K562 (cell line): ENCODE measurements around the gene RNF223. TPM values are rescaled to one million over a fixed set of nuclear protein-coding genes. Genes with fewer than 3 reads are reported as not detected.
A peak's percentile ranks its signal among the peaks of the same experiment; 100 is the strongest.

Experiments used
- C11orf30 ChIP-seq: fragments of 450-650 bp; IDR thresholded peaks from 2 replicates; pipeline ENCODE4 v1.6.1; 2016; ENCODE audit warnings: low read depth, mild to moderate bottlenecking
- CBFB ChIP-seq: sonication (generic); formaldehyde crosslinking; IDR thresholded peaks from 2 replicates; pipeline ENCODE4 v1.4.0; 2020; ENCODE audit warnings: mild to moderate bottlenecking, missing genetic modification reagents
- CREBBP ChIP-seq: IDR thresholded peaks from one replicate; pipeline ENCODE4 v1.6.1; 2012; ENCODE audit warnings: low read depth, mild to moderate bottlenecking, control low read depth, inconsistent platforms, low read length
- ELF1 ChIP-seq: fragments of 200-800 bp; sonication (Bioruptor generic); IDR thresholded peaks from 2 replicates; pipeline ENCODE4 v1.6.1; 2016; ENCODE audit warnings: missing genetic modification characterization, missing compliant biosample characterization
- GABPA ChIP-seq: fragments of 200-800 bp; sonication (Bioruptor generic); conservative IDR thresholded peaks from 2 replicates; pipeline ENCODE4 v1.6.1; 2016; ENCODE audit warnings: low read depth, missing genetic modification characterization, missing compliant biosample characterization
- HLTF ChIP-seq: fragments of 450-650 bp; IDR thresholded peaks from 2 replicates; pipeline ENCODE4 v1.6.1; 2016
- MAFK ChIP-seq: IDR thresholded peaks from 2 replicates; pipeline ENCODE4 v1.6.1; 2011; ENCODE audit warnings: low read length, improper control_type of control experiment
- PHF8 ChIP-seq: fragments of 200-600 bp; sonication (generic); IDR thresholded peaks from 2 replicates; pipeline ENCODE4 v1.6.1; 2012; ENCODE audit warnings: mixed run types, mild to moderate bottlenecking, inconsistent platforms, low read length, moderate library complexity, borderline replicate concordance
- PURB ChIP-seq: sonication (generic); formaldehyde crosslinking; IDR thresholded peaks from 2 replicates; pipeline ENCODE4 v1.9.0; 2021; ENCODE audit warnings: low read depth, mild to moderate bottlenecking, missing genetic modification reagents
- RBM22 ChIP-seq: fragments of 200-400 bp; formaldehyde crosslinking; IDR thresholded peaks from 2 replicates; pipeline ENCODE4 v1.6.1; 2018; ENCODE audit warnings: low read length, low read depth; ENCODE audit not compliant: poor library complexity, severe bottlenecking
- SIN3A ChIP-seq, 2 experiments: fragments of 150-350 bp in 1 of 2; IDR thresholded peaks; 2 replicates each; pipeline ENCODE4 v1.6.1; 2011 to 2016; ENCODE audit warnings: borderline replicate concordance in 2 of 2, low read depth in 2 of 2, low read length in 2 of 2, mild to moderate bottlenecking in 2 of 2, moderate library complexity in 2 of 2; ENCODE audit not compliant: control insufficient read depth in 1 of 2
- YBX1 ChIP-seq: fragments of 450-650 bp; IDR thresholded peaks from 2 replicates; pipeline ENCODE4 v1.7.1; 2016; ENCODE audit warnings: mild to moderate bottlenecking
- ZBTB7A ChIP-seq: IDR thresholded peaks from 2 replicates; pipeline ENCODE4 v1.6.1; 2011; ENCODE audit warnings: low read depth, mild to moderate bottlenecking, low read length, moderate library complexity, borderline replicate concordance; ENCODE audit not compliant: control insufficient read depth
- ZNF133 ChIP-seq: fragments of 250-450 bp; sonication (Bioruptor Pico); IDR thresholded peaks from 2 replicates; pipeline ENCODE4 v1.4.0; 2020; ENCODE audit warnings: mild to moderate bottlenecking
- ZNF24 ChIP-seq: fragments of 450-650 bp; IDR thresholded peaks from 2 replicates; pipeline ENCODE4 v1.6.1; 2016
- polyA plus RNA-seq, 8 experiments: library from polyadenylated mRNA; depleted of rRNA in 4 of 8; stranded (reverse) in 5 of 8; unstranded in 3 of 8; fragments of >200 nt; fragmentation: Nextera tagmentation in 2 of 8; fragmentation: Illumina TruSeq in 1 of 8; extraction: Ambion mirVana in 2 of 8; extraction: Trizol in 1 of 8; gene quantifications; 2 replicates each; pipeline versions ENCODE4 v1.2.1 to v1.2.3, GENCODE V29; 2011 to 2014; ENCODE audit warnings: inconsistent platforms in 1 of 8, missing spikeins in 1 of 8
- total RNA-seq, 7 experiments: library from RNA; depleted of rRNA in 6 of 7; stranded (reverse); fragments of >200 nt in 6 of 7; fragmentation: Illumina TruSeq in 2 of 7; extraction: Trizol in 2 of 7; gene quantifications; 2 replicates each; pipeline versions ENCODE4 v1.2.1 to v1.2.3, GENCODE V29; 2011 to 2021; ENCODE audit warnings: low replicate concordance in 1 of 7
- TF ChIP-seq, protein P1 (sequence below): fragments of 250-450 bp; sonication (Bioruptor Pico); IDR thresholded peaks from 2 replicates; pipeline ENCODE4 v1.4.0; 2020; ENCODE audit warnings: mild to moderate bottlenecking, moderate library complexity
- TF ChIP-seq, protein P2 (sequence below): sonication (generic); formaldehyde crosslinking; IDR thresholded peaks from 2 replicates; pipeline ENCODE4 v1.9.0; 2022; ENCODE audit warnings: mild to moderate bottlenecking, missing genetic modification reagents
- TF ChIP-seq, protein P3 (sequence below), 3 experiments: fragments of 200-800 bp in 1 of 3; fragments of 250-450 bp in 1 of 3; fragments of 450-650 bp in 1 of 3; sonication (Bioruptor Pico) in 1 of 3; sonication (Bioruptor generic) in 1 of 3; formaldehyde crosslinking in 1 of 3; IDR thresholded peaks; 2 replicates each; pipeline versions ENCODE4 v1.6.1 to v1.8.0; 2016 to 2022; ENCODE audit warnings: mild to moderate bottlenecking in 2 of 3, missing genetic modification characterization in 2 of 3, missing compliant biosample characterization in 1 of 3, moderate library complexity in 1 of 3
- TF ChIP-seq, protein P4 (sequence below): fragments of 450-650 bp; IDR thresholded peaks from 2 replicates; pipeline ENCODE4 v1.6.1; 2016; ENCODE audit warnings: borderline replicate concordance

The RNF223 gene
- total and polyA plus RNA-seq, 9 of the 15 experiments (the other 6 are each of a cell fraction or from before 2014, with no cell fraction given): 0.04 to 0.32 TPM; not detected in 7

DNA sequence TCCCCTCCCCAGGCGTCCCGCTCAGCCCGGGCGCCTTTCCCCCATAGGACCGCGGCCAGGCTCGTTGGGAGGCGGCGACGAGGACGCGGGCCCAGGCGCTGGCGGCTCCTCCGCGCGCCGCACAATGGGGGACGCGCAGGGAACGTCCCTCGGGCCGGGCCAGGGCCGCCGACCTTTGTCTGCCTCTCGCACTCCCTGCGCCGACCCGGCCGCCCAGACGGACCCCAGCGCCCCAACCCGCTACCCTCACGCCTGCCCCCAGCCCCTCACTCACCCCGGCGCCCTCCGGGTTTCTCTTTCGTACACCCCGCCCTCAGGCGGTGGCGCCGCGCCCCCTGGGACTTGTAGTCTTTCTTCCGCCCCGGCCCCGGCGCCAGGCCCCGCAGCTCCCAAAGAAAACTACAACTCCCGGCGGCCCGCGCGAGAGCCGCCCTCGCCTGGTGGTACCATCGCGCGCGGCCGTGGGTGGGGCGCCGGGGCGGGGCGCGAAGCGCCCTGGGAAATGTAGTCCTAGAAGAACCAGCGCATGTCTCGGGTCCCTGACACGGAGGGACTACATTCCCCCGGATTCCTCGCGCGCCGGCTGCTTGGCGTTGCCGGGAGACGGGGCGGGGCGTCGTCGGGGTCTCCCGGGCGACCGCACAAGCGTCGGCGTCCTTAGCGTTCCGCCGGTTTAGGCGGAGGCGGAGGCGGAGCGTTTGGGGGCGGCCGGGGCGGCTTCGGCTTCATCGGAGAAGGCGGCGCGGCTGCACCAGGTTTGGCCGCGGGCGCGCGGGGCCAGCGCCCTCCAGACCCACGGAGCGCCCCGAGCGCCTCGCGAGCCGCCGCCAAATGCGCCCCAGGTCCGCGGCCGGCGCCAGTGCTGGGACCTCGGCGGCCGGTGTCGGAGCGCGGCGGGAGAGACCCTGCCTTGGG, 41.9 kb upstream of the RNF223 start, which contains the start of gene C1orf159 (continued):
- TF ChIP-seq ZNF24 (peak; percentile 77), ELF1 (tag) (peak; percentile 42; the same call in 1 of the 2 replicates), ZNF133 (0 out of 2 replicates have a peak, but pooled peaks have one; percentile 77), SIN3A (IDR thresholded peaks at IDR 0.05; ENCODE audit: borderline replicate concordance in 2 of 2, control insufficient read depth in 1 of 2, low read depth in 2 of 2, low read length in 2 of 2) (peak; percentile 98 to 99), CREBBP (no peak), HLTF (no peak), PURB (CRISPR knock-in tag) (no peak), GABPA (tag) (peak; percentile 83), MAFK (0 out of 2 replicates have a peak, but pooled peaks have one; percentile 30), CBFB (CRISPR knock-in tag) (no peak), RBM22 (peak; percentile 100), ZBTB7A (peak; percentile 93), PHF8 (peak; percentile 61; the same call in 1 of the 2 replicates), C11orf30 (no peak), YBX1 (no peak)
- TF ChIP-seq, protein P1, sequence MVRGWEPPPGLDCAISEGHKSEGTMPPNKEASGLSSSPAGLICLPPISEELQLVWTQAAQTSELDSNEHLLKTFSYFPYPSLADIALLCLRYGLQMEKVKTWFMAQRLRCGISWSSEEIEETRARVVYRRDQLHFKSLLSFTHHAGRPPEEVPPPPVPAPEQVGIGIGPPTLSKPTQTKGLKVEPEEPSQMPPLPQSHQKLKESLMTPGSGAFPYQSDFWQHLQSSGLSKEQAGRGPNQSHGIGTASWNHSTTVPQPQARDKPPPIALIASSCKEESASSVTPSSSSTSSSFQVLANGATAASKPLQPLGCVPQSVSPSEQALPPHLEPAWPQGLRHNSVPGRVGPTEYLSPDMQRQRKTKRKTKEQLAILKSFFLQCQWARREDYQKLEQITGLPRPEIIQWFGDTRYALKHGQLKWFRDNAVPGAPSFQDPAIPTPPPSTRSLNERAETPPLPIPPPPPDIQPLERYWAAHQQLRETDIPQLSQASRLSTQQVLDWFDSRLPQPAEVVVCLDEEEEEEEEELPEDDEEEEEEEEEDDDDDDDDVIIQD (CRISPR knock-in tag): 0 out of 2 replicates have a peak, but pooled peaks have one; percentile 59
- TF ChIP-seq, protein P2, sequence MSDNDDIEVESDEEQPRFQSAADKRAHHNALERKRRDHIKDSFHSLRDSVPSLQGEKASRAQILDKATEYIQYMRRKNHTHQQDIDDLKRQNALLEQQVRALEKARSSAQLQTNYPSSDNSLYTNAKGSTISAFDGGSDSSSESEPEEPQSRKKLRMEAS (CRISPR knock-in tag): peak; percentile 78
- TF ChIP-seq, protein P3, sequence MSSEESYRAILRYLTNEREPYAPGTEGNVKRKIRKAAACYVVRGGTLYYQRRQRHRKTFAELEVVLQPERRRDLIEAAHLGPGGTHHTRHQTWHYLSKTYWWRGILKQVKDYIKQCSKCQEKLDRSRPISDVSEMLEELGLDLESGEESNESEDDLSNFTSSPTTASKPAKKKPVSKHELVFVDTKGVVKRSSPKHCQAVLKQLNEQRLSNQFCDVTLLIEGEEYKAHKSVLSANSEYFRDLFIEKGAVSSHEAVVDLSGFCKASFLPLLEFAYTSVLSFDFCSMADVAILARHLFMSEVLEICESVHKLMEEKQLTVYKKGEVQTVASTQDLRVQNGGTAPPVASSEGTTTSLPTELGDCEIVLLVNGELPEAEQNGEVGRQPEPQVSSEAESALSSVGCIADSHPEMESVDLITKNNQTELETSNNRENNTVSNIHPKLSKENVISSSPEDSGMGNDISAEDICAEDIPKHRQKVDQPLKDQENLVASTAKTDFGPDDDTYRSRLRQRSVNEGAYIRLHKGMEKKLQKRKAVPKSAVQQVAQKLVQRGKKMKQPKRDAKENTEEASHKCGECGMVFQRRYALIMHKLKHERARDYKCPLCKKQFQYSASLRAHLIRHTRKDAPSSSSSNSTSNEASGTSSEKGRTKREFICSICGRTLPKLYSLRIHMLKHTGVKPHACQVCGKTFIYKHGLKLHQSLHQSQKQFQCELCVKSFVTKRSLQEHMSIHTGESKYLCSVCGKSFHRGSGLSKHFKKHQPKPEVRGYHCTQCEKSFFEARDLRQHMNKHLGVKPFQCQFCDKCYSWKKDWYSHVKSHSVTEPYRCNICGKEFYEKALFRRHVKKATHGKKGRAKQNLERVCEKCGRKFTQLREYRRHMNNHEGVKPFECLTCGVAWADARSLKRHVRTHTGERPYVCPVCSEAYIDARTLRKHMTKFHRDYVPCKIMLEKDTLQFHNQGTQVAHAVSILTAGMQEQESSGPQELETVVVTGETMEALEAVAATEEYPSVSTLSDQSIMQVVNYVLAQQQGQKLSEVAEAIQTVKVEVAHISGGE (CRISPR knock-in tag; IDR thresholded peaks at IDR 0.05): peak in 2 of 3 experiments; percentile 52 to 94; a peak in 3 of 6 replicates
- TF ChIP-seq, protein P4, sequence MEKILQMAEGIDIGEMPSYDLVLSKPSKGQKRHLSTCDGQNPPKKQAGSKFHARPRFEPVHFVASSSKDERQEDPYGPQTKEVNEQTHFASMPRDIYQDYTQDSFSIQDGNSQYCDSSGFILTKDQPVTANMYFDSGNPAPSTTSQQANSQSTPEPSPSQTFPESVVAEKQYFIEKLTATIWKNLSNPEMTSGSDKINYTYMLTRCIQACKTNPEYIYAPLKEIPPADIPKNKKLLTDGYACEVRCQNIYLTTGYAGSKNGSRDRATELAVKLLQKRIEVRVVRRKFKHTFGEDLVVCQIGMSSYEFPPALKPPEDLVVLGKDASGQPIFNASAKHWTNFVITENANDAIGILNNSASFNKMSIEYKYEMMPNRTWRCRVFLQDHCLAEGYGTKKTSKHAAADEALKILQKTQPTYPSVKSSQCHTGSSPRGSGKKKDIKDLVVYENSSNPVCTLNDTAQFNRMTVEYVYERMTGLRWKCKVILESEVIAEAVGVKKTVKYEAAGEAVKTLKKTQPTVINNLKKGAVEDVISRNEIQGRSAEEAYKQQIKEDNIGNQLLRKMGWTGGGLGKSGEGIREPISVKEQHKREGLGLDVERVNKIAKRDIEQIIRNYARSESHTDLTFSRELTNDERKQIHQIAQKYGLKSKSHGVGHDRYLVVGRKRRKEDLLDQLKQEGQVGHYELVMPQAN: peak; percentile 68; the same call in 1 of the 2 replicates
